NK-92 (cell line): Measurements from ENCODE around the gene CCL2.

Experiments
- DNase-seq: peaks from one replicate; lab custom pipeline; 2025; ENCODE audit not compliant: unreplicated experiment; lab: John Stamatoyannopoulos, UW

CCL2 gene

DNA sequence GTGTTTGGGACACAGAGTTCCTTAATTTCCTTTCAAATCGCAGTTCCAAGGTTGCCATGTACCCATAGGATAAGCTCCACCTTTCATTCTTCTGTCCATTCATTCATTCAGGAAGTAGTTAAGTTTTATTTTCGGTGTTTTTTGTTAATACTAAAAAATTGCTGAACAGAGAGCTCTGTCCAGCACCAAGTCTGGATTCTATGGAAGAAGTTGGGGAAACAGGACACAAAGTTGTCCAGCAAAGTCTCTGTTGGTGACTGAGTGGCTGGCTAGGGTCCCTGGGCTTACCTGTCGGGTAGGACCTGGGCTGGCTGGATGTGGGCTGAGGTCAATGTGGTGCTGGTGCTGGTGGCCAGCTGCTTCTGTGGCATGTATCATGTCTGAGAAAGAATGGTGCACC is 17.6 kb upstream of the CCL2 start:
- DNase-seq = no peak

DNA sequence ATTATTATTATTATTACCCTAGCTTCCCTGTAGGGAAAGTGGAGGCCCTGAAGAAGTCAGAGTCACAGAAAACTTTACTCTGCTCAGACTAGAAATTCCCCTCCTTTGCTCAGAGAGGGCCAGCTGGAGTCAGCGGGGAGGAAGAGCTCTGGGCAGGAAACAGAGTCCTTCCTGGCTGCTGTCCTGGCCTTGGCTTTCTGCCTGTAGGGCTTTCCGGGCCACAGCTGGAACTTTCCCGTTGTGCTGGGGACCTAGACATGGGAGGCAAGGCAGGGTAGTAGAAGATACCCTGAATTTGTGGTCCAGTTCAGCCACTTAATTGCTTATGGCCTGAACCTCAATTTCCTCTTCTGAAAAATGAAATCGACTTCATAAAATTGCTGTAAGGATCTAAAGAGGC is 14.0 kb upstream of the CCL2 start:
- no peak for DNase-seq

DNA sequence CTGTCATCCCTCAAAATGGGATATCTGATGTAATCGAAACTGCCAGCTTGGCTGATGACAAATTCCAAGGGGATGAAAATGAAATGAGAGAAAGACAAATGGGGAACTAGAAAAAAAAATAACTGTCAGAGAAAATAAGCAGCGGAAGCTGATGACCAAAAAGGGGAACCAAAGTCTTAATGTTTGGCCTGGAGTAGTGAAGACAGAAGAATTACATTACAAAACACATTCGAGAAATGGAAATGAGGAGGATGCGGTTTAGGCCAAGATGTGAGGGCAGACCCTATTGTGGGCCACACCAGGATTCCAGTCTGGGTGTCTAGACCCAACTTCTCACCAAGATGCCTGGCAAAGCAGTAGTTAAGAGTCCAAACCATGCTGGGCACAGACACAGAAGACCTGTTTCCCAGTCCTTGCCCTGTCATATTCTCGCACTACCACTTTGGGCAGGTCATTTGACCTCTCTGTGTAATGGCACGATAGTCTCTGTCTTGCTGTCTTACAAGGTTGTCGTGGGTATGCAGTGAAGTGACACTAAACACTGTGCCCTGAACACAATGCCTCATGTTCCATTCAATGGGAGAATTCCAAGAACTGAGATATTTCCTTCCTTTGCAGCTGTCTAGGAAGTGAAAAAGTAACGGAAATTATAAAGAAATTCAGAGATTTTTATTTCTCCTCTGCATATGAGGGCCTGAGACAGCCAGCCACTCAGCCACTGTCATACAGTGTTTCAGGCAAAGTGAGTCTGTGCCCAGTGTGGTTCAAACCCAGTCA is 12.3 kb upstream of the CCL2 start:
- DNase-seq = no peak

DNA sequence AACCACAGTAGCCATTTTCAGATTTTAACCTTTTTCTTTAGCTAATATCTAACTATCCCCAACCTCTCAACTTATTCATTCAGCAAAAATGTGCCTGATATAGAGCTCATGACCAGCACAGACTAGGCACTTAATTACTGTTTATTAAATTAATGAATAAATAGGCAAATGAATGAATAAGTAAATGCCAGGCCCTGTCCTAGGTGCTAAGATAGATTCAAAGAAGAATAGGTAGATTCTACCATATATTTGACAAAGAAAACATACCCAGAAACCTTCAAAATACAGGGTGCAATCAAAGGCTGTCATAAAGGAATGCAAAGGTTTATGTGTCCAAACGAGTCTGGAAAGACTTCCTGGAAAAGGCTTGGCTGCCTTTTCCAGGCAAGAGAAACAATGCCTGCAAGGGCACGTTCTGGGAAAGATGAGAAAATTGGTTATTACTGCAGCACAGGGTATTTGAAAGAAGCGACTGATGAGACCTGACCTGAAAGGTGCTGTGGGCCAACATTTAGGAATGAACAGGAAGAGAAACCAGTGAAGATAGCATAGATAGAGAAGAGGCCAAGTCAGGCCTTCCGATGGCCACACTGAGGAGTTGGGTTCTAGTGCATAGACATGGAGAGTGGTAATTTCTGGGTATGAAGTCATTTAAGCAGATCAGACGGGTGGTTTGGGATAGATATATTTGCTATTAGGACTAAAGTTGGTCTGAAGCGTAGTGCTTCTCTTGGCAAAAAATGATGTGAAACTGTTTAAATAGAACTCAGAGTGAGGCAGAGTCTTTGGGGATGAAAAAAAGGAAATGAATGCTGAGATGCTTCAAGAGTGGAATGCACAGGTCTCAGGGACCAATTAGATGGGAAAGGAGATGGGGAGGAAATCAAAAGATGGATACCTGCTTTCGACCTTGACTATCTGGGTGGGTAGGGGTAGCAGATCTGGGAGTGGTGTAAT is 11.4 kb upstream of the CCL2 start:
- DNase-seq = no peak

- no peak for DNase-seq
Measured at GRCh38 chr17:34245351-34245905, 9.7 kb upstream of the CCL2 start.

DNA sequence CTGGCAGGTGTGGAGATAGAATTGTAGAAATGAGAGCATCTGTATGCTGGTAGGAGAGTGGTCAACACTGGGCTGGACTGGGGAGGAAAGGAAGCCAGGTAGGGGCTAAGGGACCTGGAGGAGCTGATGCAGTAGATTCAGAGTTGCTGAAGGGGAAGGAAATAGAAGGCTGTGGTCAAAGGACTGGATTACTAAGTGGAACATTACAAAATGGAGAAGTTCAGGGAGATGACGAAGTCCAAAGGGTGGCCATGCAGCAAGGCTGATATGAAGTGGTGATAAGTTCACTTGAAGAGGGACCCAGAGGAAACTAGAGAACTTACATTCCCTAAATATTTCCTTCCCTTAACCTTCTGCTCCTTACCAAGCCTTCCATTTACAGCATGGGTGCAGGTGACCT is 8.6 kb upstream of the CCL2 start:
- DNase-seq = no peak

- no peak for DNase-seq
Measured at GRCh38 chr17:34246881-34247280, 8.2 kb upstream of the CCL2 start.

GRCh38 chr17:34248511-34249024 is 6.5 kb upstream of the CCL2 start:
- DNase-seq = no peak

- DNase-seq = no peak
Measured at GRCh38 chr17:34249061-34249460, 6.0 kb upstream of the CCL2 start.

DNA sequence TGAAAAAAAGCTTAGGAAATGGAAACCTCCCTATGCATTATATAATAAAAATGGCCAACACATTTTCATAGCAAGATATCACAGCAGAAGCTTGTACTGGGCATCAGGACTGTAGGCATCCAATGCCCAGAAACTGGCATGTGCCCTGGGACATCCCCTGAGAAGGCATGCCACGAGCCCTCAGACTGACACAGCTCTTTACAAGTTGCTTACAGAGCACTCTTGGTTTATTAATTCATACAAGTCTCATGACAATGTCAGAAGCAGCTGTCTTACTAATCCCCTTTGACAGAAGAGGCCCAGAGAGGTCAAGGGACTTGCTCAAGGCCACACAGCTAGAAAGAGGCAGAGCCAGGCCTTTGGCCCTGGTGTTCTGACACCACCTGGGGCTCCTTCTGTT is 5.6 kb upstream of the CCL2 start:
- no peak for DNase-seq

DNA sequence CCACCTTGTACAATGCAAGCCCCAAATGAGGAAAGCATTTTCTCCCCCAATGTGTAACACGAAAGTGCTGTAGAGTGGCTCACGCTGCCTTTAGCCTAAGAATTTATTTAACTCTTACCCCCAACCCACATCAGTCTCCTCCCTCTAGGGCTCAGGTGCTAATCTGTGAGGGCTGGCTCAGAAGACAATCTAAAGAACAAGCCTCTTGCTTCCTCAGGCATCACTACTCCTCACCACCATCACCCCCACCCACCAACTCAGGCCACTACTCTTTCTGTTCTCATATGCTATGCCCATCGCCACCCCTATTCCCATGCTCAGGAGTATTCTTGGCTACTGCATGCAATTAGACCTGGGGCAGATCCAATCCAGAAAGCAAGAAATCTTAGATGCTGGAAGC is 3.9 kb upstream of the CCL2 start:
- DNase-seq = no peak

DNA sequence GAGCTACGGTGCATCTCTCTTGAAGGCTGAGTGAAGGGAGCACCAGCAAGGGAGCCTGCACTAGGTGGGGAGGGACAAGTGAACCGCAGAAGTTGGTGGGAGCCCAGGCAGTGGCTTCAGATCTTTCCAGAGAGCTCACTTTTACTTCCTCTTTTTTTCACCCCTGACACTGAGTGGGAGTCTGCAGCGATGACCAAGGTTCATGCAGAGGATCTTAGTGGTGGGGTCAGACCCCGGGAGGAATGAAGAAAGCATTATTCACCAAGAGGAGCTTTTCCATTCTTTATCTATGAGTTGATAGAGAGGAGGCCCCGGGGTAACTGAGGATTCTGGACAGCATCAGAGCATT is 3.0 kb upstream of the CCL2 start:
- no peak for DNase-seq

DNA sequence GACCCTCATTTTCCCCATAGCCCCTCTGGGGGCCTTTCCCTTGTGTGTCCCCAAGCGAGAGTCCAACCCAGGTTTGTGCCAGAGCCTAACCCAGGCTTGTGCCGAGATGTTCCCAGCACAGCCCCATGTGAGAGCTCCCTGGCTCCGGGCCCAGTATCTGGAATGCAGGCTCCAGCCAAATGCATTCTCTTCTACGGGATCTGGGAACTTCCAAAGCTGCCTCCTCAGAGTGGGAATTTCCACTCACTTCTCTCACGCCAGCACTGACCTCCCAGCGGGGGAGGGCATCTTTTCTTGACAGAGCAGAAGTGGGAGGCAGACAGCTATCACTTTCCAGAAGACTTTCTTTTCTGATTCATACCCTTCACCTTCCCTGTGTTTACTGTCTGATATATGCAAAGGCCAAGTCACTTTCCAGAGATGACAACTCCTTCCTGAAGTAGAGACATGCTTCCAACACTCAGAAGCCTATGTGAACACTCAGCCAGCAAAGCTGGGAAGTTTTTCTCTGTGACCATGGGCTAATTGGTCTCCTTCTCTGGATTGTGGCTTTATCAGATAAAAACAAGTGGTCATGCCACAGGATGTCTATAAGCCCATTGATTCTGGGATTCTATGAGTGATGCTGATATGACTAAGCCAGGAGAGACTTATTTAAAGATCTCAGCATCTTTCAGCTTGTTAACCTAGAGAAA is 2.5 kb upstream of the CCL2 start:
- DNase-seq = no peak

DNA sequence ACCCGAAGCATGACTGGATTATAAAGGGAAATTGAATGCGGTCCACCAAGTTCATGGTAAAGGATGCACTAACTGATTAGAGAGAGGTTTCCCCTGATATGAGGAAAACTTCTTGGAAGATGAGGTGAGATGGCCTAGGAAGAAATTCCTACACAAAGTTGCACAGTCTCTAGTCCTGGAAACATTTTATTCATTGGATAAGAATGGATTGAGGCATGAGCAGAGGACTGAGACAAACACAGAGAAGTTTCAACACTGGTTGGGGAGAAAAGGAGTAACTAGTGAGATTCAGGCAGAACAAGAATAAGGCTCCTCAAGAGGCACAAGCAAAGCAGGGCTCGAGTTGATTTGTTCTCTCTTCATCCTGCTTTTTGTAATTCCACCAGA is 2.0 kb upstream of the CCL2 start:
- no peak for DNase-seq

- DNase-seq = no peak
Measured at GRCh38 chr17:34254146-34254545, 939 bp upstream of the CCL2 start.

DNA sequence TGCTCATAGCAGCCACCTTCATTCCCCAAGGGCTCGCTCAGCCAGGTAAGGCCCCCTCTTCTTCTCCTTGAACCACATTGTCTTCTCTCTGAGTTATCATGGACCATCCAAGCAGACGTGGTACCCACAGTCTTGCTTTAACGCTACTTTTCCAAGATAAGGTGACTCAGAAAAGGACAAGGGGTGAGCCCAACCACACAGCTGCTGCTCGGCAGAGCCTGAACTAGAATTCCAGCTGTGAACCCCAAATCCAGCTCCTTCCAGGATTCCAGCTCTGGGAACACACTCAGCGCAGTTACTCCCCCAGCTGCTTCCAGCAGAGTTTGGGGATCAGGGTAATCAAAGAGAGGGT is 272 bp downstream of the CCL2 start:
- DNase-seq = no peak

DNA sequence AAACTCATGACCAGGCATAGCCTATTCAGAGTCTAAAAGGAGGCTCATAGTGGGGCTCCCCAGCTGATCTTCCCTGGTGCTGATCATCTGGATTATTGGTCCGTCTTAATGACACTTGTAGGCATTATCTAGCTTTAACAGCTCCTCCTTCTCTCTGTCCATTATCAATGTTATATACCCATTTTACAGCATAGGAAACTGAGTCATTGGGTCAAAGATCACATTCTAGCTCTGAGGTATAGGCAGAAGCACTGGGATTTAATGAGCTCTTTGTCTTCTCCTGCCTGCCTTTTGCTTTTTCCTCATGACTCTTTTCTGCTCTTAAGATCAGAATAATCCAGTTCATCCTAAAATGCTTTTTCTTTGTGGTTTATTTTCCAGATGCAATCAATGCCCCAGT is 756 bp downstream of the CCL2 start:
- no peak for DNase-seq

DNA sequence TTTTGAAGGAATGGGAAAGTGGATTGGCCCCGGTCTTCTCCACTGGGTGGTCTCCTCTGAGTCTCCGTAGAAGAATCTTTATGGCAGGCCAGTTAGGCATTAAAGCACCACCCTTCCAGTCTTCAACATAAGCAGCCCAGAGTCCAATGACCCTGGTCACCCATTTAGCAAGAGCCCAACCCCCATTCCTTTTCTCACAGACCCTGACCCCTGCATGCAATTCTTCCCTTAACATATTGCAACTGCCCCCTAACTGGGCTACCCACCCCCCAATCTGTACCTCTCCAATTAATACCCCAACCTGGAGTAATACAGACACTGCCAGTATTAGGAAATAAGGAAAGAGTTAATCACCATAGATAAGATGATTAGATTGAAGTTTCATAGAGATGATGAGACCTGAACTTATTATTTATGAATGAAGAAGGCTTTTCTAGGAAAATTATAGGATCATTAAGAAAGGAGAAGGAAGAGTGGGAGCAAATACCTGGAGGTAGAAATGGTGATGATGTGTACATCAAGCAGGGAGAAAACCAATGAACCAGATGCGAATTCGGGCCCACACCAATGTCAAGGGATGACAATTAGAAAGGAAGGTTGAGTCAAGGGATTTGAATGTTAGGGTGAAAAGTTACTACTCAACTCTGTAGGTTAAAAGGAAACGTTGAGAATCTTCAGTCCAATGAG is 2.4 kb downstream of the CCL2 start:
- DNase-seq = no peak

- no peak for DNase-seq
Measured at GRCh38 chr17:34257986-34258326, 2.9 kb downstream of the CCL2 start.

GRCh38 chr17:34259146-34259545 is 4.1 kb downstream of the CCL2 start:
- DNase-seq = no peak

DNA sequence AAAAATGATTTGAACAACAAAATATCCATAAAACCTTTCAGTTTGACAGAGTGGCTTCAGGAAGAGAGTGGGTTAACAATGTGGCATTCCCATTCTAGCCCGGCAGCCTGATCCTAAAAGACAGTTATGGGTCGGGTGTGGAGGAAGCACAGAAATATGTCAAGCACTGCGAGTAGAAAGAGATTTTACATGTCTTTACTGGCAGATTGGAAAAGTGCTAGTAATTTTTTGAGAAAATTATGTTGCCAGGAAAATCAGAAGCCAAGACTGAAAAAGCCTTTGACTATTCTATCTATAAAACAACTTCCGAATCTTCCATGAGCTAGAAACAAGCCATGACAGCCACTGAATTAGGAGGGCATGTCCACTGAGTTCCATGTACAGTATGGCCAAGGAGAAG is 5.8 kb downstream of the CCL2 start:
- DNase-seq = no peak
